Amniotic epithelial cell (primary cell): Measurements from ENCODE around the gene METTL1.

Source experiments
- DNase-seq: peaks from one replicate; pipeline ENCODE4 v3.0.0-alpha.2; 2010; ENCODE audit warnings: low read depth

The METTL1 gene

GRCh38 chr12:57753756-57754337 is 18.1 kb downstream of the METTL1 start:
- no peak for DNase-seq

- no peak for DNase-seq
These were observed 19.3 kb downstream of the METTL1 start for GRCh38 chr12:57752668-57753000.

- DNase-seq: peak; percentile 100
These were observed 19.9 kb downstream of the METTL1 start, which contains the start of gene CDK4 for GRCh38 chr12:57751788-57752667. CDK4 (minus strand) TSS chr12:57752310; CDS start chr12:57751717, 593 bp downstream.

GRCh38 chr12:57751432-57751787 is 20.5 kb downstream of the METTL1 start:
- no peak for DNase-seq

GRCh38 chr12:57750561-57751431 is 21.1 kb downstream of the METTL1 start:
- no peak for DNase-seq

GRCh38 chr12:57749061-57749460 is 22.8 kb downstream of the METTL1 start:
- no peak for DNase-seq

GRCh38 chr12:57746025-57746424 is 25.9 kb downstream of the METTL1 start:
- no peak for DNase-seq

- peak; percentile 8 for DNase-seq
These were observed 26.4 kb downstream of the METTL1 start for GRCh38 chr12:57745485-57745881.

- peak; percentile 99 for DNase-seq
These were observed 27.0 kb downstream of the METTL1 start, which contains the start of gene TSPAN31 for GRCh38 chr12:57744777-57745484. TSPAN31 (plus strand) TSS chr12:57745039; CDS start chr12:57745155, 116 bp downstream.

- DNase-seq: no peak
These were observed 27.6 kb downstream of the METTL1 start for GRCh38 chr12:57744194-57744776.

- DNase-seq: no peak
These were observed 28.1 kb downstream of the METTL1 start for GRCh38 chr12:57743769-57744168.

GRCh38 chr12:57741844-57742738 is 29.8 kb downstream of the METTL1 start:
- no peak for DNase-seq

GRCh38 chr12:57741413-57741789 is 30.5 kb downstream of the METTL1 start:
- no peak for DNase-seq

- DNase-seq: no peak
These were observed 31.1 kb downstream of the METTL1 start for GRCh38 chr12:57740656-57741412.

GRCh38 chr12:57739914-57740538 is 31.9 kb downstream of the METTL1 start:
- no peak for DNase-seq

GRCh38 chr12:57739387-57739786 is 32.5 kb downstream of the METTL1 start:
- no peak for DNase-seq

- no peak for DNase-seq
These were observed 33.2 kb downstream of the METTL1 start, which contains the start of gene AGAP2 for GRCh38 chr12:57738661-57739237. AGAP2 (minus strand) TSS chr12:57738742; CDS start chr12:57738246, 496 bp downstream.
